ENCODE results near the gene AQP12B.
A peak's percentile ranks its signal among the peaks of the same experiment; 100 is the strongest.

AQP12B gene

GRCh38 chr2:240647503-240648154 is 35.1 kb downstream of the AQP12B start:
- no peak for DNase-seq

GRCh38 chr2:240646900-240647502 is 35.7 kb downstream of the AQP12B start:
- DNase-seq: no peak

GRCh38 chr2:240646176-240646899 is 36.3 kb downstream of the AQP12B start:
- DNase-seq: no peak

GRCh38 chr2:240645801-240646175 is 36.9 kb downstream of the AQP12B start:
- no peak for DNase-seq

GRCh38 chr2:240645346-240645745 is 37.3 kb downstream of the AQP12B start:
- DNase-seq: no peak

GRCh38 chr2:240644859-240645301 is 37.8 kb downstream of the AQP12B start:
- DNase-seq: no peak

- DNase-seq: no peak
Measured at GRCh38 chr2:240644171-240644651, 38.5 kb downstream of the AQP12B start.

GRCh38 chr2:240643811-240644150 is 38.9 kb downstream of the AQP12B start:
- no peak for DNase-seq

GRCh38 chr2:240643093-240643810 is 39.4 kb downstream of the AQP12B start:
- no peak for DNase-seq

- DNase-seq: no peak
Measured at GRCh38 chr2:240642806-240643092, 39.9 kb downstream of the AQP12B start.

- DNase-seq: no peak
Measured at GRCh38 chr2:240642061-240642805, 40.5 kb downstream of the AQP12B start.

- DNase-seq: peak; percentile 3
Measured at GRCh38 chr2:240640939-240641338, 41.7 kb downstream of the AQP12B start.

- DNase-seq: no peak
Measured at GRCh38 chr2:240639566-240639965, 43.1 kb downstream of the AQP12B start.

GRCh38 chr2:240638512-240639160 is 44.0 kb downstream of the AQP12B start:
- no peak for DNase-seq

GRCh38 chr2:240637901-240638345 is 44.8 kb downstream of the AQP12B start:
- no peak for DNase-seq

GRCh38 chr2:240637116-240637900 is 45.4 kb downstream of the AQP12B start:
- DNase-seq: no peak

- no peak for DNase-seq
Measured at GRCh38 chr2:240636563-240637115, 46.0 kb downstream of the AQP12B start.

GRCh38 chr2:240635998-240636547 is 46.6 kb downstream of the AQP12B start:
- no peak for DNase-seq

- no peak for DNase-seq
Measured at GRCh38 chr2:240635121-240635997, 47.3 kb downstream of the AQP12B start.

GRCh38 chr2:240632306-240632721 is 50.4 kb downstream of the AQP12B start:
- DNase-seq: no peak

All from DMS79 treated with DMSO at 0.1 percent for 48 hours (cell line).